ENCODE data around the gene GLIPR1L1. TPM values are rescaled to one million over a fixed set of nuclear protein-coding genes. Genes with fewer than 3 reads are reported as not detected.
"Not testable (repeated sequence)": the region's sequence is repeated elsewhere in the genome, so short reads cannot be mapped to it uniquely, and the experiment has no call there.

The GLIPR1L1 gene
- total RNA-seq, 5 donors from 2014 or later (not counting 1 experiment from before 2014, with no cell fraction given) = not detected

- H3K36me3 ChIP-seq (ENCODE audit: control insufficient read depth in 2 of 2, extremely low read depth in 1 of 2, insufficient read depth in 1 of 2, low read length in 1 of 2) = no peaks in the 10 kb centered on the region
- ATAC-seq (replicated peaks in 1 of 4) (no peak), DNase-seq (no peak)
- H3K27ac ChIP-seq (ENCODE audit: low read length) = no peak overlapping the region
- POLR2A ChIA-PET = no interaction called here
- peaks cover 0 to 6% (median 3%) of the 10 kb centered on the region in 3 donors for H3K4me1 Mint-ChIP-seq
- no peaks in the 10 kb centered on the region for H3K9me3 ChIP-seq
- H3K36me3 Mint-ChIP-seq = no peaks in the 10 kb centered on the region
- CTCF ChIA-PET = interaction anchor here (0.6 to 0.9 kb wide), 3 partner anchors 10 to 166 kb away, joined by 3 to 4 read pairs (median 3); no protein-coding TSS in a partner anchor
- peaks cover 0 to 3% of the 10 kb centered on the region in 2 experiments for H3K27me3 ChIP-seq (replicated peaks in 1 of 2; ENCODE audit: control insufficient read depth in 2 of 2, extremely low read depth in 1 of 2, insufficient read depth in 2 of 2, low read length in 1 of 2)
- H3K9me3 Mint-ChIP-seq = no peaks in the 10 kb centered on the region
- no peak overlapping the region for H3K27ac Mint-ChIP-seq
- WGBS (ENCODE audit: insufficient coverage) = 80% methylated on average over 2 of the region's 5 CpGs
- peaks cover under 1 to 2% of the 10 kb centered on the region in 2 donors for H3K27me3 Mint-ChIP-seq
- no peak overlapping the region for H3K4me3 Mint-ChIP-seq
- H3K4me1 ChIP-seq (ENCODE audit: control insufficient read depth in 1 of 2, extremely low read depth in 1 of 2, insufficient read depth in 2 of 2, low read length in 2 of 2) = no peaks in the 10 kb centered on the region
- no peak overlapping the region for H3K4me3 ChIP-seq (ENCODE audit: control insufficient read depth in 1 of 2, extremely low read depth in 1 of 2, low read length in 1 of 2)
These were observed 7.4 kb downstream of the GLIPR1L1 start for GRCh38 chr12:75341873-75342272.

DNA sequence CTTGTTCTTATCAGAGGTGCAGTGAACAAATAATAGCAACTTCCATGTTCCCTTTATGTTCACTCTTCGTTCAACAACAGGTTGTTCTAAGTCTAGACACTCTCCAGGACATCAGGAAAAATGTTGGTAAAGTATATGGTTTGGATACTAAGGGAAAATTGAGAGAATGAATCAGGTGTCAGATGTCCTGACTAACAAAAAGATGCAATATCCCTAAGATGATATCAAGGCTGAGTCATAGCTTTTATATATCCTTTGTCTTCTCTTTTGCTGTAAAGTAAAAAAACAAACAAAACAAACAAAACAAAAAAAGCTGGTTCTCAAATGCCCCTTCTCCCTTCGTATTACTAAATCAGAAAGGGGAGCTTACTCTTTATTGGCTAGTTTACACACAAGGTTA, 11.1 kb downstream of the GLIPR1L1 start:
- Histone ChIP-seq H3K4me3 (ENCODE audit: control insufficient read depth in 1 of 2, extremely low read depth in 1 of 2, low read length in 1 of 2) (no peak overlapping the region), H3K27me3 (replicated peaks in 1 of 2; ENCODE audit: control insufficient read depth in 2 of 2, extremely low read depth in 1 of 2, insufficient read depth in 2 of 2, low read length in 1 of 2) (peaks cover 0 to 3% of the 10 kb centered on the region in 2 experiments), H3K27ac (ENCODE audit: low read length) (no peak overlapping the region), H3K36me3 (ENCODE audit: control insufficient read depth in 2 of 2, extremely low read depth in 1 of 2, insufficient read depth in 1 of 2, low read length in 1 of 2) (no peaks in the 10 kb centered on the region), H3K4me1 (ENCODE audit: control insufficient read depth in 1 of 2, extremely low read depth in 1 of 2, insufficient read depth in 2 of 2, low read length in 2 of 2) (no peaks in the 10 kb centered on the region), H3K9me3 (no peaks in the 10 kb centered on the region)
- POLR2A ChIA-PET = interaction anchor here in 1 of 2 donors (0.5 kb wide), 1 partner anchor 651 kb away, joined by 17 read pairs; no protein-coding TSS in a partner anchor
- ATAC-seq (replicated peaks in 1 of 4) = no peak
- WGBS (ENCODE audit: insufficient coverage) = no CpG with 5 or more reads among the region's 2 CpGs
- DNase-seq = no peak
- CTCF ChIA-PET = interaction anchor here in 1 of 2 donors (1.9 kb wide), 1 partner anchor 12 kb away, joined by 13 read pairs; the partner anchor contains the start of gene GLIPR1L1
- H3K9me3 Mint-ChIP-seq = no peaks in the 10 kb centered on the region
- no peak overlapping the region for H3K27ac Mint-ChIP-seq
- peaks cover 4% of the 10 kb centered on the region in 2 donors for H3K27me3 Mint-ChIP-seq
- peaks cover 0 to 7% (median 7%) of the 10 kb centered on the region in 3 donors for H3K4me1 Mint-ChIP-seq
- H3K36me3 Mint-ChIP-seq = no peaks in the 10 kb centered on the region
- no peak overlapping the region for H3K4me3 Mint-ChIP-seq

DNA sequence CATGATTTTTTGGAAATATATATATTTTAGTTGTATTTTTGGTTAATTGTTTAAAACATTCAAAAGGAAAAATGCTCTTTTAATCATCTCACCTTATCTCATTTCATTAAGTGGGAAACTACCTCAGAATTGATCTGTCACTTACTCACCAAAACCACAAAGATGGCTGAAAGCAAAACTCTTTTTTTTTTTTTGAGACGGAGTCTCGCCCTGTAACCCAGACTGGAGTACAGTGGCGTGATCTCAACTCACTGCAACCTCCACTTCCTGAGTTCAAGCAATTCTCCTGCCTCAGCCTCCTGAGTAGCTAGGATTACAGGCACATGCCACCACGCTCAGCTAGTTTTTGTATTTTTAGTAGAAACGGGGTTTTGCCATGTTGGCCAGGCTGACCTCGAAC, 11.7 kb downstream of the GLIPR1L1 start:
- H3K4me1 Mint-ChIP-seq; CTCF ChIA-PET; H3K27me3 Mint-ChIP-seq; H3K27ac Mint-ChIP-seq; POLR2A ChIA-PET; H3K9me3 ChIP-seq; H3K4me1 ChIP-seq (ENCODE audit: control insufficient read depth in 1 of 2, extremely low read depth in 1 of 2, insufficient read depth in 2 of 2, low read length in 2 of 2); H3K4me3 ChIP-seq (ENCODE audit: control insufficient read depth in 1 of 2, extremely low read depth in 1 of 2, low read length in 1 of 2); H3K36me3 ChIP-seq (ENCODE audit: control insufficient read depth in 2 of 2, extremely low read depth in 1 of 2, insufficient read depth in 1 of 2, low read length in 1 of 2); H3K9me3 Mint-ChIP-seq; H3K36me3 Mint-ChIP-seq; H3K4me3 Mint-ChIP-seq; H3K27me3 ChIP-seq (replicated peaks in 1 of 2; ENCODE audit: control insufficient read depth in 2 of 2, extremely low read depth in 1 of 2, insufficient read depth in 2 of 2, low read length in 1 of 2); H3K27ac ChIP-seq (ENCODE audit: low read length): not testable (repeated sequence)
- ATAC-seq (replicated peaks in 1 of 4) (peak in 1 of 4 experiments; percentile 46), DNase-seq (peak in 1 of 35 experiments; percentile 34)
- WGBS (ENCODE audit: insufficient coverage) = 40% methylated on average over 3 of the region's 6 CpGs

DNA sequence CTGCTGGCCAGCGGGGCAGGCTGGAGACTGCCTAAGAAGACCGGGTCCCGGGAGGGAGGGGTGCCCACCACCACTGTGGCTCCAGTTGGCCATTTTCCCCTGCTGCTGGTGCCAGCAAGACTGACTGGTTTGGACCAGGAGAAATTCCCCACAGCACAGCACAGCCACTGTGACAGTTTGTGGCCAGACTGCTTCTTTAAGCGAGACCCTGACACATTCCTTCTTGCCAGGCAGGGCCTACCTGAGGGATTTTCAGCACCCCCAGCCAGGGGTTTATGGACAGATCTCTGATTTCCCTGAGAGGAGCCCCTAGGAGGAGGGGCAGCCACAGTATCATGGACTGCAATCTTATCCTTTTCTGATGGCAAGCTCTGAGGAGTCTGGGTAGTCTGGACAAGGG, 15.5 kb downstream of the GLIPR1L1 start:
- 97% methylated on average over 4 of the region's 4 CpGs for WGBS (ENCODE audit: insufficient coverage)
- ATAC-seq (replicated peaks in 1 of 4) (no peak), DNase-seq (no peak)
- Histone ChIP-seq H3K9me3 (no peaks in the 10 kb centered on the region), H3K27ac (ENCODE audit: low read length) (no peak overlapping the region), H3K4me1 (ENCODE audit: control insufficient read depth in 1 of 2, extremely low read depth in 1 of 2, insufficient read depth in 2 of 2, low read length in 2 of 2) (no peaks in the 10 kb centered on the region), H3K27me3 (replicated peaks in 1 of 2; ENCODE audit: control insufficient read depth in 2 of 2, extremely low read depth in 1 of 2, insufficient read depth in 2 of 2, low read length in 1 of 2) (peaks cover 0 to 3% of the 10 kb centered on the region in 2 experiments), H3K4me3 (ENCODE audit: control insufficient read depth in 1 of 2, extremely low read depth in 1 of 2, low read length in 1 of 2) (no peak overlapping the region), H3K36me3 (ENCODE audit: control insufficient read depth in 2 of 2, extremely low read depth in 1 of 2, insufficient read depth in 1 of 2, low read length in 1 of 2) (no peaks in the 10 kb centered on the region)
- Mint-ChIP-seq H3K36me3 (peaks cover 20% of the 10 kb centered on the region), H3K4me3 (no peak overlapping the region), H3K27me3 (peaks cover 4% of the 10 kb centered on the region in 2 donors), H3K4me1 (peaks cover 0 to 9% (median 7%) of the 10 kb centered on the region in 3 donors), H3K27ac (no peak overlapping the region), H3K9me3 (peaks cover 3 to 19% (median 6%) of the 10 kb centered on the region in 3 donors)
- ChIA-PET CTCF (no interaction called here), POLR2A (no interaction called here)

GRCh38 chr12:75350413-75350812, 15.9 kb downstream of the GLIPR1L1 start:
- H3K27ac ChIP-seq (ENCODE audit: low read length) = no peak overlapping the region
- Mint-ChIP-seq H3K9me3 (peaks cover 3 to 23% (median 6%) of the 10 kb centered on the region in 3 donors), H3K4me3 (no peak overlapping the region), H3K36me3 (peaks cover 24% of the 10 kb centered on the region), H3K4me1 (peaks cover 0 to 9% (median 6%) of the 10 kb centered on the region in 3 donors), H3K27me3 (peaks cover 4% of the 10 kb centered on the region in 2 donors), H3K27ac (no peak overlapping the region)
- POLR2A ChIA-PET = no interaction called here
- peaks cover 0 to 3% of the 10 kb centered on the region in 2 experiments for H3K27me3 ChIP-seq (replicated peaks in 1 of 2; ENCODE audit: control insufficient read depth in 2 of 2, extremely low read depth in 1 of 2, insufficient read depth in 2 of 2, low read length in 1 of 2)
- H3K36me3 ChIP-seq (ENCODE audit: control insufficient read depth in 2 of 2, extremely low read depth in 1 of 2, insufficient read depth in 1 of 2, low read length in 1 of 2) = no peaks in the 10 kb centered on the region
- DNase-seq = no peak
- no peak for ATAC-seq (replicated peaks in 1 of 4)
- H3K9me3 ChIP-seq = no peaks in the 10 kb centered on the region
- no peak overlapping the region for H3K4me3 ChIP-seq (ENCODE audit: control insufficient read depth in 1 of 2, extremely low read depth in 1 of 2, low read length in 1 of 2)
- H3K4me1 ChIP-seq (ENCODE audit: control insufficient read depth in 1 of 2, extremely low read depth in 1 of 2, insufficient read depth in 2 of 2, low read length in 2 of 2) = no peaks in the 10 kb centered on the region
- CTCF ChIA-PET = no interaction called here
- 78% methylated on average over 1 of the region's 2 CpGs for WGBS (ENCODE audit: insufficient coverage)

GRCh38 chr12:75354011-75354410, 19.5 kb downstream of the GLIPR1L1 start:
- Mint-ChIP-seq H3K9me3 (peaks cover 3 to 28% (median 6%) of the 10 kb centered on the region in 3 donors), H3K4me1 (peaks cover 0 to 5% (median 2%) of the 10 kb centered on the region in 3 donors), H3K36me3 (peaks cover 24% of the 10 kb centered on the region), H3K4me3 (no peak overlapping the region), H3K27me3 (no peaks in the 10 kb centered on the region), H3K27ac (no peak overlapping the region)
- ATAC-seq (replicated peaks in 1 of 4) (no peak), DNase-seq (no peak)
- Histone ChIP-seq H3K27me3 (replicated peaks in 1 of 2; ENCODE audit: control insufficient read depth in 2 of 2, extremely low read depth in 1 of 2, insufficient read depth in 2 of 2, low read length in 1 of 2) (no peaks in the 10 kb centered on the region), H3K27ac (ENCODE audit: low read length) (no peak overlapping the region), H3K9me3 (no peaks in the 10 kb centered on the region), H3K4me1 (ENCODE audit: control insufficient read depth in 1 of 2, extremely low read depth in 1 of 2, insufficient read depth in 2 of 2, low read length in 2 of 2) (no peaks in the 10 kb centered on the region), H3K36me3 (ENCODE audit: control insufficient read depth in 2 of 2, extremely low read depth in 1 of 2, insufficient read depth in 1 of 2, low read length in 1 of 2) (no peaks in the 10 kb centered on the region), H3K4me3 (ENCODE audit: control insufficient read depth in 1 of 2, extremely low read depth in 1 of 2, low read length in 1 of 2) (no peak overlapping the region)
- ChIA-PET CTCF (no interaction called here), POLR2A (no interaction called here)

GRCh38 chr12:75360920-75361319, 26.4 kb downstream of the GLIPR1L1 start:
- POLR2A ChIA-PET = no interaction called here
- Mint-ChIP-seq H3K9me3 (no peaks in the 10 kb centered on the region), H3K27me3 (no peaks in the 10 kb centered on the region), H3K36me3 (no peaks in the 10 kb centered on the region), H3K4me1 (peaks cover 5 to 10% (median 7%) of the 10 kb centered on the region in 3 donors), H3K4me3 (no peak overlapping the region), H3K27ac (peak overlapping the region; percentile 6 to 37)
- no peak overlapping the region for H3K27ac ChIP-seq (ENCODE audit: low read length)
- CTCF ChIA-PET = no interaction called here
- H3K9me3 ChIP-seq = no peaks in the 10 kb centered on the region
- peak in 1 of 4 experiments; percentile 52 for ATAC-seq (replicated peaks in 1 of 4)
- no peaks in the 10 kb centered on the region for H3K36me3 ChIP-seq (ENCODE audit: control insufficient read depth in 2 of 2, extremely low read depth in 1 of 2, insufficient read depth in 1 of 2, low read length in 1 of 2)
- H3K4me3 ChIP-seq (ENCODE audit: control insufficient read depth in 1 of 2, extremely low read depth in 1 of 2, low read length in 1 of 2) = no peak overlapping the region
- peaks cover 0 to 2% of the 10 kb centered on the region in 2 experiments for H3K4me1 ChIP-seq (ENCODE audit: control insufficient read depth in 1 of 2, extremely low read depth in 1 of 2, insufficient read depth in 2 of 2, low read length in 2 of 2)
- H3K27me3 ChIP-seq (replicated peaks in 1 of 2; ENCODE audit: control insufficient read depth in 2 of 2, extremely low read depth in 1 of 2, insufficient read depth in 2 of 2, low read length in 1 of 2) = no peaks in the 10 kb centered on the region
- peak in 1 of 35 experiments; percentile 14 for DNase-seq
